HEK293 (cell line): ENCODE results near the gene GID4.

Source experiments
- CTCF ChIA-PET: fragments of 350-600 bp; formaldehyde crosslinking; extraction: SDS; loops from one replicate; lab custom pipeline; 2021; ENCODE audit warnings: antibody characterized with exemption; lab: Yijun Ruan, JAX
- POLR2A ChIA-PET: fragments of 300-600 bp; formaldehyde crosslinking; extraction: SDS; loops from one replicate; lab custom pipeline; 2020; ENCODE audit warnings: antibody characterized with exemption, inconsistent platforms; lab: Yijun Ruan, JAX
- H3K27ac ChIP-seq: fragments of 200-500 bp; sonication (Bioruptor generic); 2 replicates; pipeline ENCODE4 v1.5.1; 2014; ENCODE audit warnings: low read depth, low read length, control low read depth, inconsistent platforms; ENCODE audit errors: extremely low read depth
- H3K36me3 ChIP-seq, 2 experiments: fragments of 200-500 bp in 1 of 2; sonication (Bioruptor generic) in 1 of 2; 1 replicate in 1 of 2; 2 replicates in 1 of 2; pipeline ENCODE4 v1.5.1; 2014 to 2017; ENCODE audit warnings: inconsistent platforms in 2 of 2, low read length in 2 of 2; ENCODE audit not compliant: control insufficient read depth in 2 of 2, insufficient read depth in 1 of 2
- H3K4me1 ChIP-seq: fragments of 200-500 bp; sonication (Bioruptor generic); 2 replicates; pipeline ENCODE4 v1.5.1; 2014; ENCODE audit warnings: mild to moderate bottlenecking, low read length, inconsistent platforms; ENCODE audit not compliant: control insufficient read depth, insufficient read depth
- H3K4me3 ChIP-seq: 2 replicates; pipeline ENCODE4 v1.5.1; 2011; ENCODE audit warnings: low read depth, mild to moderate bottlenecking, control low read depth, low read length, moderate library complexity
- H3K9me3 ChIP-seq: fragments of 200-500 bp; sonication (Bioruptor generic); 2 replicates; pipeline ENCODE4 v1.5.1; 2014; ENCODE audit warnings: low read depth, low read length, inconsistent platforms; ENCODE audit not compliant: control insufficient read depth, insufficient read depth
- ELK4 ChIP-seq: IDR thresholded peaks from 2 replicates; pipeline ENCODE4 v1.6.1; 2011; ENCODE audit warnings: mild to moderate bottlenecking, low read depth, low read length, borderline replicate concordance
- KLF10 ChIP-seq: fragments of 450-650 bp; IDR thresholded peaks from 2 replicates; pipeline ENCODE4 v1.5.1; 2018; ENCODE audit warnings: missing biosample characterization, mild to moderate bottlenecking, missing genetic modification characterization
- PRDM10 ChIP-seq: fragments of 450-650 bp; formaldehyde crosslinking; IDR thresholded peaks from 2 replicates; pipeline ENCODE4 v1.5.1; 2016; ENCODE audit warnings: missing biosample characterization, missing genetic modification characterization
- REPIN1 ChIP-seq: fragments of 450-650 bp; formaldehyde crosslinking; IDR thresholded peaks from 2 replicates; pipeline ENCODE4 v1.5.1; 2017; ENCODE audit warnings: missing biosample characterization, missing genetic modification characterization, low read depth
- SCRT2 ChIP-seq: fragments of 450-650 bp; formaldehyde crosslinking; IDR thresholded peaks from 2 replicates; pipeline ENCODE4 v1.5.1; 2016; ENCODE audit warnings: missing biosample characterization, missing genetic modification characterization
- TCF7L2 ChIP-seq: IDR thresholded peaks from 2 replicates; pipeline ENCODE4 v1.6.1; 2011; ENCODE audit warnings: low read depth, mild to moderate bottlenecking, inconsistent platforms, low read length, moderate library complexity, borderline replicate concordance
- TSHZ1 ChIP-seq: fragments of 450-650 bp; formaldehyde crosslinking; IDR thresholded peaks from 2 replicates; pipeline ENCODE4 v1.5.1; 2016; ENCODE audit warnings: missing biosample characterization, missing genetic modification characterization, borderline replicate concordance
- ZNF146 ChIP-seq: fragments of 450-650 bp; formaldehyde crosslinking; IDR thresholded peaks from 2 replicates; pipeline ENCODE4 v1.5.1; 2016; ENCODE audit warnings: missing biosample characterization, missing genetic modification characterization
- ZNF175 ChIP-seq: fragments of 450-650 bp; formaldehyde crosslinking; IDR thresholded peaks from 2 replicates; pipeline ENCODE4 v1.5.1; 2016; ENCODE audit warnings: missing biosample characterization, missing genetic modification characterization
- ZNF19 ChIP-seq: fragments of 450-650 bp; formaldehyde crosslinking; IDR thresholded peaks from 2 replicates; pipeline ENCODE4; 2016; ENCODE audit warnings: missing biosample characterization, missing genetic modification characterization, low read depth
- ZNF214 ChIP-seq: fragments of 450-650 bp; formaldehyde crosslinking; IDR thresholded peaks from 2 replicates; pipeline ENCODE4 v1.5.1; 2017; ENCODE audit warnings: missing biosample characterization, mild to moderate bottlenecking, missing genetic modification characterization, borderline replicate concordance
- ZNF248 ChIP-seq: fragments of 450-650 bp; formaldehyde crosslinking; IDR thresholded peaks from 2 replicates; pipeline ENCODE4 v1.5.1; 2017; ENCODE audit warnings: missing biosample characterization, missing genetic modification characterization
- ZNF292 ChIP-seq: fragments of 450-650 bp; formaldehyde crosslinking; IDR thresholded peaks from 2 replicates; pipeline ENCODE4 v1.5.1; 2016; ENCODE audit warnings: low read depth, missing biosample characterization, missing genetic modification characterization, borderline replicate concordance
- ZNF341 ChIP-seq: fragments of 450-650 bp; formaldehyde crosslinking; IDR thresholded peaks from 2 replicates; pipeline ENCODE4; 2016; ENCODE audit warnings: low read depth, missing biosample characterization, missing genetic modification characterization
- ZNF366 ChIP-seq: fragments of 450-650 bp; formaldehyde crosslinking; conservative IDR thresholded peaks from 2 replicates; pipeline ENCODE4 v1.5.1; 2016; ENCODE audit warnings: missing biosample characterization, missing genetic modification characterization
- ZNF501 ChIP-seq: fragments of 450-650 bp; formaldehyde crosslinking; IDR thresholded peaks from 2 replicates; pipeline ENCODE4 v1.5.1; 2016; ENCODE audit warnings: missing biosample characterization, missing genetic modification characterization
- ZNF670 ChIP-seq: fragments of 450-650 bp; formaldehyde crosslinking; IDR thresholded peaks from 2 replicates; pipeline ENCODE4 v1.5.1; 2016; ENCODE audit warnings: missing biosample characterization, missing genetic modification characterization, low read depth
- ZNF843 ChIP-seq: fragments of 450-650 bp; formaldehyde crosslinking; IDR thresholded peaks from 2 replicates; pipeline ENCODE4 v1.5.1; 2016; ENCODE audit warnings: missing biosample characterization, missing genetic modification characterization
- ZXDB ChIP-seq: fragments of 450-650 bp; formaldehyde crosslinking; IDR thresholded peaks from 2 replicates; pipeline ENCODE4 v1.5.1; 2016; ENCODE audit warnings: missing biosample characterization, missing genetic modification characterization

GID4 gene

GRCh38 chr17:18018411-18018921 lies 20.7 kb upstream of the GID4 start:
- Histone ChIP-seq H3K4me3 (no peak overlapping the region), H3K9me3 (no peaks in the 10 kb centered on the region), H3K27ac (no peak overlapping the region), H3K4me1 (no peaks in the 10 kb centered on the region), H3K36me3 (peaks cover 4 to 33% of the 10 kb centered on the region in 2 experiments; a peak in 2 of 3 replicates)
- ChIA-PET CTCF (interaction anchor here (1.1 kb wide), 1 partner anchor 8 kb away, joined by 5 read pairs; no protein-coding TSS in a partner anchor), POLR2A (no interaction called here)
- no peak for TF ChIP-seq ZNF248 (tag by site-specific recombination)
- TF ChIP-seq SCRT2 (tag by site-specific recombination): peak; percentile 57

- TF ChIP-seq ZNF175 (tag by site-specific recombination): no peak
- TF ChIP-seq ELK4: no peak
- TF ChIP-seq ZNF501 (tag by site-specific recombination): no peak
- TF ChIP-seq TCF7L2: no peak
- no peak for TF ChIP-seq ZXDB
- TF ChIP-seq ZNF670 (tag by site-specific recombination): no peak
- TF ChIP-seq REPIN1 (tag by site-specific recombination): no peak
- no peak for TF ChIP-seq TSHZ1
- no peak for TF ChIP-seq ZNF19 (tag by site-specific recombination)
- TF ChIP-seq ZNF341 (tag by site-specific recombination): no peak
- no peak for TF ChIP-seq ZNF292 (tag by site-specific recombination)
- TF ChIP-seq ZNF843 (tag by site-specific recombination): no peak
- no peak for TF ChIP-seq KLF10 (tag by site-specific recombination)
- TF ChIP-seq PRDM10 (tag by site-specific recombination): no peak
- no peak for TF ChIP-seq ZNF366 (tag by site-specific recombination)
- TF ChIP-seq ZNF214 (tag by site-specific recombination): no peak
- no peak for TF ChIP-seq ZNF146 (tag by site-specific recombination)
- TF ChIP-seq ZNF248 (tag by site-specific recombination): no peak
- POLR2A ChIA-PET: no interaction called here
- Histone ChIP-seq H3K36me3 (peaks cover 0 to 39% of the 10 kb centered on the region in 2 experiments; a peak in 2 of 3 replicates), H3K9me3 (no peaks in the 10 kb centered on the region), H3K4me3 (no peak overlapping the region), H3K4me1 (no peaks in the 10 kb centered on the region), H3K27ac (no peak overlapping the region)
- CTCF ChIA-PET: interaction anchor here (0.5 to 1.1 kb wide), 3 partner anchors 13 to 203 kb away, joined by 3 to 4 read pairs (median 4); no protein-coding TSS in a partner anchor
Observed at GRCh38 chr17:18019838-18020154, 19.4 kb upstream of the GID4 start.
